ENCODE results near the gene TM9SF4.

TM9SF4 gene

GRCh38 chr20:32130352-32130751, 20.8 kb downstream of the TM9SF4 start:
- no peak for DNase-seq

- DNase-seq = no peak
These were observed 21.5 kb downstream of the TM9SF4 start for GRCh38 chr20:32130965-32131364.

- DNase-seq = no peak
These were observed 23.5 kb downstream of the TM9SF4 start for GRCh38 chr20:32132911-32133549.

- no peak for DNase-seq
These were observed 24.5 kb downstream of the TM9SF4 start for GRCh38 chr20:32134026-32134425.

- no peak for DNase-seq
These were observed 26.5 kb downstream of the TM9SF4 start for GRCh38 chr20:32135983-32136515.

- no peak for DNase-seq
These were observed 29.4 kb downstream of the TM9SF4 start for GRCh38 chr20:32138921-32139320.

- no peak for DNase-seq
These were observed 30.4 kb downstream of the TM9SF4 start for GRCh38 chr20:32139947-32140346.

GRCh38 chr20:32140603-32141002, 31.1 kb downstream of the TM9SF4 start:
- DNase-seq = no peak

GRCh38 chr20:32141465-32141980, 32.0 kb downstream of the TM9SF4 start:
- no peak for DNase-seq

- DNase-seq = no peak
These were observed 32.6 kb downstream of the TM9SF4 start for GRCh38 chr20:32142088-32142487.

- no peak for DNase-seq
These were observed 33.5 kb downstream of the TM9SF4 start for GRCh38 chr20:32142991-32143390.

GRCh38 chr20:32144898-32145662, 35.6 kb downstream of the TM9SF4 start:
- DNase-seq = no peak

GRCh38 chr20:32149566-32150170, 40.2 kb downstream of the TM9SF4 start:
- no peak for DNase-seq

- DNase-seq = no peak
These were observed 40.9 kb downstream of the TM9SF4 start for GRCh38 chr20:32150291-32150848.

GRCh38 chr20:32152421-32153155, 43.1 kb downstream of the TM9SF4 start:
- DNase-seq = no peak

- DNase-seq = no peak
These were observed 43.7 kb downstream of the TM9SF4 start for GRCh38 chr20:32153156-32153665.

- DNase-seq = no peak
These were observed 44.3 kb downstream of the TM9SF4 start for GRCh38 chr20:32153771-32154170.

GRCh38 chr20:32155017-32155981, 45.8 kb downstream of the TM9SF4 start:
- peak; percentile 21 for DNase-seq

- DNase-seq = no peak
These were observed 48.1 kb downstream of the TM9SF4 start for GRCh38 chr20:32157611-32158010.

GRCh38 chr20:32158351-32158750, 48.8 kb downstream of the TM9SF4 start:
- no peak for DNase-seq

All from KG1 (cell line).